DMS79 treated with DMSO at 0.1 percent for 48 hours (cell line): ENCODE data around the gene CAMTA1.
"Not testable (repeated sequence)": the region's sequence is repeated elsewhere in the genome, so short reads cannot be mapped to it uniquely, and the experiment has no call there.

Source experiments
- DNase-seq: peaks from one replicate; lab custom pipeline; 2025; lab: John Stamatoyannopoulos, UW

CAMTA1 gene

GRCh38 chr1:7108251-7108650, 323.0 kb downstream of the CAMTA1 start:
- DNase-seq: no peak

- no peak for DNase-seq
Measured at GRCh38 chr1:7109901-7110300, 324.6 kb downstream of the CAMTA1 start.

GRCh38 chr1:7110321-7110720, 325.1 kb downstream of the CAMTA1 start:
- no peak for DNase-seq

- DNase-seq: no peak
Measured at GRCh38 chr1:7111853-7112252, 326.6 kb downstream of the CAMTA1 start.

- DNase-seq: no peak
Measured at GRCh38 chr1:7113136-7113535, 327.9 kb downstream of the CAMTA1 start.

GRCh38 chr1:7113822-7114221, 328.6 kb downstream of the CAMTA1 start:
- DNase-seq: no peak

- DNase-seq: no peak
Measured at GRCh38 chr1:7116001-7116400, 330.7 kb downstream of the CAMTA1 start.

GRCh38 chr1:7117399-7118281, 332.4 kb downstream of the CAMTA1 start:
- DNase-seq: peak; percentile 65

- DNase-seq: peak; percentile 45
Measured at GRCh38 chr1:7119156-7119555, 333.9 kb downstream of the CAMTA1 start.

- peak; percentile 6 for DNase-seq
Measured at GRCh38 chr1:7120863-7121621, 335.8 kb downstream of the CAMTA1 start.

GRCh38 chr1:7121622-7121988, 336.4 kb downstream of the CAMTA1 start:
- DNase-seq: peak; percentile 77

- peak; percentile 59 for DNase-seq
Measured at GRCh38 chr1:7127322-7128075, 342.2 kb downstream of the CAMTA1 start.

- no peak for DNase-seq
Measured at GRCh38 chr1:7128293-7128692, 343.0 kb downstream of the CAMTA1 start.

GRCh38 chr1:7130127-7130526, 344.9 kb downstream of the CAMTA1 start:
- no peak for DNase-seq

GRCh38 chr1:7135493-7135892, 350.2 kb downstream of the CAMTA1 start:
- no peak for DNase-seq

- peak; percentile 33 for DNase-seq
Measured at GRCh38 chr1:7136166-7136953, 351.1 kb downstream of the CAMTA1 start.

GRCh38 chr1:7140251-7140650, 355.0 kb downstream of the CAMTA1 start:
- DNase-seq: no peak

- DNase-seq: no peak
Measured at GRCh38 chr1:7145947-7146346, 360.7 kb downstream of the CAMTA1 start.

- no peak for DNase-seq
Measured at GRCh38 chr1:7146710-7147109, 361.5 kb downstream of the CAMTA1 start.

GRCh38 chr1:7147581-7148282, 362.5 kb downstream of the CAMTA1 start:
- not testable (repeated sequence) for DNase-seq
